Stimulated activated CD8-positive, alpha-beta memory T cell treated with anti-CD3 and anti-CD28 coated beads, Interleukin-12 subunit alpha, Interleukin-12 subunit beta, amount 100 ng/mL, for 24 hours (primary cell): ENCODE data around the gene SORCS2.

ENCODE experiments used
- DNase-seq: peaks from one replicate; pipeline ENCODE4 v3.0.0-alpha.2; 2020; ENCODE audit errors: extremely low read depth

The SORCS2 gene

DNA sequence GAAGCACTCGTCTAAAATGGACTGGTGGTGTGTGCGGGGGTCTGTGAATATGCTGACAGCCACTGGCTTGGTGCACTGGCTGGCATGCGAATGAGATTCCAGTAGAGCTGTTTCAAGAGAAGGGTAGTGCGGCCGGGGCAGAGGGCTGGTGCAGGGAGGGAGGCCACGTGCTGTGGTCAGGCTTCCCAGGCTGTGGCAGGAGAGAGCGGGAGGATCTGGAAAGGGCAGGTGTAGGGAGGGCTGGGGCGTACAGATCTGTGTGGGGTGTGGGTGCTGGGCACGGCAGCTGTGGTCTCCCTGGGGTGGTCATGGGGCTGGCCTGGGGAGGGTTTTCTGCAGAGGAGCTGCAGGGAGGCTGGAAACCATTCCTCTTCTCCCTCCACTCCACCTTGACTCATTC, 30.2 kb downstream of the SORCS2 start:
- DNase-seq: no peak

DNA sequence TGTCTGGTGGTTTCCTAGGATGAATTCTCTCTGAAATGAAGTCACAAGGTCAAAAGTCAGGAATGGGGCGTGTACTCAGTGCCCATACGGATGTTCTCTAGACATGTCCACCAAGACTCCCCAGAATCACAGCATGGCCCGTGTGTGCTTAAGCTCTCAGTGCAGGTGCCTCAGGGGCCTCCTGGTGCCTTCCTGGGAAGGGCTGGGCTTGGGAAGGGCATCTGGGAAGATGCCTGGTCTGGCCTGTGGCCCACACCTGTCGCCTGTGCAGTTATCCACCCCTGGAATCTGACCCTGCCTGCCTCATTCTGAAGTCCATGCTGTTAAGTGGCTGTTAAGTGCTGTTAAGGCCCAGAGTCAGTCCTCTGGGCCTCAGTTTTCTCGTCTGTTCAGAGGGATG, 31.2 kb downstream of the SORCS2 start:
- no peak for DNase-seq

DNA sequence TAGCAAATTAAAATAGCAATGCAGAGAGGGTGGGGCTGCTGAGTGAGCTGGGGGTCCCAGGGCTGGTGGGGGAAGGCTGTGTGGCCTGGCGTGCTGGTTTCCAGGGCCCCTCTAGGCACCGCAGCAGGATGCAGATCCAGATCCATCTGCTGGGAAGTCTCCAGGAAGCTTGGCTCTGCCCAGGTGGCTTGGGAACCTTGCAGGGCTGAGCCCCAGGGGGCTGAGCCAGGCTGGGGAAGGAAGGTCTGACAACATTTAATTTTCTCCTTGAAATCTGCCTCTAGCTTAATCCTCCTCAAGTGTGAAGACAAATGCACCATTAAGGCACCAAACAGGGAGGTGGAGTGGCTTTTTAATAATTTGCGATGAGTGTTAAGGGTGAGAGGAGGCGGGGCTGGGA, 31.7 kb downstream of the SORCS2 start:
- DNase-seq: no peak

GRCh38 chr4:7224878-7225533, 32.7 kb downstream of the SORCS2 start:
- DNase-seq: no peak

- DNase-seq: no peak
These were observed 34.1 kb downstream of the SORCS2 start for GRCh38 chr4:7226439-7226838.

- no peak for DNase-seq
These were observed 34.7 kb downstream of the SORCS2 start for GRCh38 chr4:7227008-7227407.

DNA sequence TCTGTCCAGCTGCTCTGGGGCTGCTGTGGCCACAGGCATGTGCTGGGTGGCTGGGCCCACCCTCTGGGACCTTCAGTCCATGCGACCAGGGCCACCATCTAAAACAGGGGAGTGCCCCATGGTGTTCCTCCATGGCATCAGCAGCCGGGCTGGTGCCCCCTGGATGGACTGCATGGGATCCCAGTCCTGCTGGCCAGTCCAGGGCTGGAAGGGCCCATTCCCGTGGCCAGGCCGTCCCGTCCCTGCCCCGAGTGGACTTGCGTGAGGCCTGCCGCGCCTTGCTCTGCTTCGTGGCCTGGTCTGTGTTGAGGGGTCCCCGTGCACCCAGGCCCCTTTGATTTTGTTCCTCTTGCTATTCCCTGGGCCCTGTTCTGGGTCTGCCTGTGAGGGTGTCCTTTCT, 36.4 kb downstream of the SORCS2 start:
- no peak for DNase-seq

DNA sequence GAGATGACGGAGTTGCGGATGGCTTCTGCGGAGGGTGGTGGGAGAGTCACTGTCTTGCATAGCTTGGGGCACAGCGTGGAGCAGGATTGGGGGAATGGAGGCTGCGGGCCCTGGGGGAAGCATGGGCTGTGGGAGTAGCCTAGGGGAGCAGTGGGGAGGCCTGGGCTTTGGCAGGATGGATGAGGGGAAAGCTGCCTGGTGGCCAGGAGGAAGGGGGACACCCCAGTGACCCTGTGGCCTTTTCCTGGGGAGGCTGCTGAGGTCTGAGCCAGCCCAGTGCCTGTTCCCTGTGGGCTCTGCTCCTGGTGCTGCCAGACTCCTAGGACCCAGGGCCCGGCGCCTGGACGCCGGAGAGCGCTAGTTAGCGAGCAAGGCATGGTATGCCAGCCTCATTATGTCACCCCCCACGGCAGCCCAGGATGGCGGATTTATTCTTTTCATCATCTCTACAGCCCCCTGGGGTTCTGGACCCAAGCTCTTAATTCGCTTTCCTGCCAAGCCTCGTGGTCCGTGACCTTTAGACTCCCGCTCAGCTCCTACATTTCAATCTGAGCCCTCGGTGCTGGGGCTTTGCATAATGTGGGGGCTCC, 39.8 kb downstream of the SORCS2 start:
- DNase-seq: no peak

DNA sequence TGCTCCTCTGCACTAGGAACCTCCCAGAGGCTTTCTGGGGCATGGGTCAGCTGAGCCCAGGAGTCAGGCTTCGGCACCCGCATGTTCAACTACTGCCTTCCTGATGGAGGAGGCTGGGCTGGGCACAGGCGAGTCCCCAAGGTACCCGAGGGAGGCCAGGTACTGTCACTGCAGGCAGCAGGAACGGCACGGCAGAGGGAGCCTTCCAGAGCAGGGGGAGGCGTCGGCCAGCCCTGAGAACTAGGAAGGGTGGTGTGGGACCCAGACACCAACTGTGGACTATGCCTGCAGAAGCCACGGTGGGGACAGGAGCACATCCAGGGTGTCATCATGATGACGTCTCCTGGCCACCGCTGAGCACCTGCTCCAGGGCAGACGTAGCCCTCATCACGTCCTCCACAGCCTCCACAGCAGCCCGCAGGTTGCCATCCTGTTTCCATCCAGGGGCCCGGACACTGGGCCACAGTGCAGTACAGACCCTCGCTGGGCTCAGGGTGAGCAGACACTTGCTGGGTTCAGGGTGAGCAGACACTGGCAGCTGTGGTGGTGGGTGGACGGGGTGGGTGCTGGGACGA, 40.8 kb downstream of the SORCS2 start:
- no peak for DNase-seq

DNA sequence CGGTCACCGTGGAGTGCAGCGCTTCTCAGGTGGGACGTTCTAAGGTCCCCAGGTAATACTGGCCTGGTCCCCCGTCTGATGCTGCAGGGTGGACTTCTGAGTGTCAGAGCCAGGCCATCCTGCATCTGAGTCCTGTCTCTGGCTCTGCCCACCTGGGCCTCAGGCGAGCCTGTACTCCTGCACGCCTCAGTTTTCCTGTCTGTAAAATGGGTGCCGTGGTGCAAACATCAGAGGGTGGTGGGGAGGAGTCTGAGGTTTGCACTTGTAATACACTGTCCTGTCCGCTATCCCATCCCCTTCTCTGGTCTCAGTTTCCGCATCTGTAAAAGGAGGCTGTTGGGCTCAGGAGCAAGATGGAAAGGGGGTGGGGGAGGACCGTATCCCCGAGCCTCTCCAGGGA, 41.3 kb downstream of the SORCS2 start:
- no peak for DNase-seq

DNA sequence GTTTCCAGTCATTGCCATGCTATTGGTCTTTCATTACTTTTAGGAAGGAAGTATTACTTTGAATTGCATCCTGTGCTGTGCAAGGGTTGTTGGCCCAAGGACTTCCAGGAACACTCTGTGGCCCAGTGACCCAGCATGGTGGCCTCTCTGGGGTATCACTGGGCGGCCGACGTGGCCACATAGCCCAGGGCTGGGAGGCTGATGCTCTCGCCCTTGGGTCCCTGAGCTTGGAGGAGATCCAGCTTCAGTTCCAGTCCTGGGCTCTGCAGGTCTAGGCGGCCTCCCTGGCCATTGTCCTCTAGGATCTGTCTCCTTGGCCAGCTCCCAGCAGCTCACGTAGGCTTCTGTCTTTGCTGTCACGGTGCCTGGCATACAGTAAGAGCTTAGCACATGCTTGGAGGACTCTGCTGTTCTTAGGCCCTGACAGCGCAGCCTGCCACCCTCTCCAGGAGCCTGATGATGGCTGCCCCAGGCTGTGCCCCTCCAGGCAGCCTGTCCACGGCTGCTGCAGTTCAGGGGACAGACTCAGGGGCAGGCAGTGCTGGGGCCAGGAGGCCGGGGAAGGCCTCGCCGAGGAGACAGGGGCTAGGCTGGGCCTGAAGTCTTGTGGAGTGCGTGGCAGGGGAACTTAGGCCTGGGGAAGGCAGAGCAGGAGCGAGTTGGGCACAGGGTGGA, 42.2 kb downstream of the SORCS2 start:
- no peak for DNase-seq

- no peak for DNase-seq
These were observed 42.7 kb downstream of the SORCS2 start for GRCh38 chr4:7235030-7235380.

DNA sequence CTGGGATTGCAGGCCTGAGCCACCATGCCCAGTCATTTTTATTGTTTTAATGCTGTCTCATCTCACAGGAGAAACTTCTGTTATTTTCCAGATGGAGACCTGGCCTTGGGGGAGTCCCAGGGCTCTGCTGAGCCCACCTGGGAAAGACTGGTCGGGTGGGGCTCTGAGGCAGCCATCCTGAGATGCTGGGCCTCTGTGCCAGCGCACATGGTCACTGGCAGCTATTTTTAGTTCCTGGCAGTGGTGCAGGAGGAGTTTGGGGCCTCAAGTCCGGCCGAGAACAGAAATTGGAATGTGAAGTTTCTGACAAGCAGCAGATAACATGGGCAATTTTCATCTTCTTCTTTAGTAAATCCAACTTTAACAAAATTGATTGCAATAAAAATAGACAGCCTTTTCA, 44.5 kb downstream of the SORCS2 start:
- no peak for DNase-seq

DNA sequence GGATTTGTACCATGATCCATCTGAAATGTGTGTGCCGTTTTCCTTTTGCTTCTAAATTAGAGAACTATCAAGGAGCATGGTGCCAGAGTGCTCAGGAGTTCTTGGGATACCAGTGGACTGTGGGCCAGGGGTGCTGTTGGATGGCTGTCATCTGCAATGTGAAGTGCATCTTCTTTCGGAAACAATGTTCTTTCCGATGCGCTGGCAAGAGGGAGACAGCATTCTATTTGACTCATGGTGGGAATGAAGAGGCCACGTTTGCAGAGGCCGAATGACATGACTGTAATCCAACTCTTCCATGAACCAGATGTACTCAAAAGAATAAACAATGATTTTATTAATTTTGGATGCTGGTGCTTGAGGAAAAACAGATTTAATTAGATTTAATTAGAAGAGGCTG, 45.5 kb downstream of the SORCS2 start:
- DNase-seq: no peak

- no peak for DNase-seq
These were observed 46.1 kb downstream of the SORCS2 start for GRCh38 chr4:7238300-7238960.

GRCh38 chr4:7239101-7239820, 46.9 kb downstream of the SORCS2 start:
- DNase-seq: no peak

- no peak for DNase-seq
These were observed 47.5 kb downstream of the SORCS2 start for GRCh38 chr4:7239844-7240243.

DNA sequence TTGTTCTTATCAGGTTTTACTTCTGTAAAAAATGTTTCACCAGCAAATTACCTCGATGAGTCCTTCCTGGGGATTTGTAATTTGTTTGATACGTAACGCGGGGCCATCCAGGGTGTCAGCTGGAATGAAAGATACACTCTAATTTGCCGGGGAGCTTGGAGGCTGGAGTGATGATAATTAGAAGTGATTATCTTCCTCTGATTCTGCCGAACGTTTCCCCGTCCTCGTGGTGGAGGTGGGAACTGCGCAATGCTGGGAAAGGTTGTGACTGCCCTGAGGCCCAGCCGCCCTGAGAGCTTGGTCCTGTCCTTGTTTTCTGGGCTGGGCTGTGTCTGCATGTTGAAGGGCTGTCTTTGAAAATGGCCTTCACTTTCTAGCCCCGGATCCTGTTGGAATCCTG, 48.0 kb downstream of the SORCS2 start:
- DNase-seq: no peak

DNA sequence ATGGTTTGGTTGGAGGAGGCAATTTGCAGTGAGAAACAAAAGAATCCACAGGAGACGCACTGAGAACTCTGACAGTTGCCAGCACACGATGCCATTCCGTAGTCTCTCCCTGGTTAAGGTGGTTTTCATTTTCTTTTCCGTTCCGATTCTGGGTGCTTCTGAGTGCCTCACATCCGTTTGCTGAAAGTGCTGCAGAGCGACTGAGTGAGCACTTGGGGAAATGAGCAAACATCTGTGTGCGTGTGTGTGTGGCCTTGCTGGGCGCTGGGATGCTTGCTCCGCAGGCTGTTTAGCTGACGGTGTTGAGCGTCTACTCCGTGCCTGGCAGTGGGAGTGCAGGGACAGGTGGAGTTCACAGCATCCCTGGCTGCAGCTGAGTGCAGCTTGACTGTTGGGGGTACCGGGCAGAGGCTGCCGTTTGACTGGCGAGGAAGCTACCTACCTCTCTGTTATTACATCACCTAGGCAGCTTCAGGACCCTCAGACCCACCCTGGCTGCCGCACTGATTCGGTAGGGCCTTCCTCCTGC, 49.3 kb downstream of the SORCS2 start:
- DNase-seq: no peak

DNA sequence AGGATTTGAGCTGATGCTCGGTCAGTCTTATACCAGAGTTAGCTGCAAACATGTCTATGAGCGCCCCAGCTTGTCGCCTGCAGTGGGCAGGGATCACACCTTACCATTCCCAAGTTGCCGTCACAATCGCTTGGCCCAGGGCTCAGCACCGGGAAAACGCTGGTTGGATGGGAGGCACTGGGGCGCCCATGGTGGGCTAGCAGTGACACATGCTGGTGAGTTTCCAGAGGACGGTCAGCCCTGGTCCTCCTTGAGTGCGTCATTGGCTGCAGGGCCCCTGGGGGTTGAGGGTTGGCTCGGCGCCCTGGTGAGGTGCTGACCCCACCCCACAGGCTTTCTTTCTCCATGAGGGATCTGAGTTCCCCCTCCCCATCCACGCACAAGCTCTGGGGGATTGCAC, 50.4 kb downstream of the SORCS2 start:
- no peak for DNase-seq

- DNase-seq: no peak
These were observed 51.4 kb downstream of the SORCS2 start for GRCh38 chr4:7243609-7244330.
